Mesenteric fat pad (tissue), 1 donor: ENCODE data around the gene FOXL2NB. TPM values are rescaled to one million over a fixed set of nuclear protein-coding genes. Genes with fewer than 3 reads are reported as not detected.

Experiments used
- DNase-seq: peaks from one replicate; pipeline ENCODE4 v3.0.0-alpha.2; 2020; ENCODE audit warnings: low spot score
- total RNA-seq: library from RNA; stranded (reverse); fragmentation: NEBNext Ultra II Directional; extraction: Animal tissue kit (Norgen Biotek cat#: 25700); gene quantifications from one replicate; pipeline ENCODE4 v1.2.1, GENCODE V29; 2021
- donor health status: DM: yes; HTN: yes; CAD: no.

FOXL2NB gene
- total RNA-seq, 1 donor from 2014 or later: not detected

GRCh38 chr3:138928727-138929372, 18.2 kb upstream of the FOXL2NB start:
- DNase-seq: no peak

GRCh38 chr3:138933068-138933668, 13.8 kb upstream of the FOXL2NB start:
- peak; percentile 47 for DNase-seq

DNA sequence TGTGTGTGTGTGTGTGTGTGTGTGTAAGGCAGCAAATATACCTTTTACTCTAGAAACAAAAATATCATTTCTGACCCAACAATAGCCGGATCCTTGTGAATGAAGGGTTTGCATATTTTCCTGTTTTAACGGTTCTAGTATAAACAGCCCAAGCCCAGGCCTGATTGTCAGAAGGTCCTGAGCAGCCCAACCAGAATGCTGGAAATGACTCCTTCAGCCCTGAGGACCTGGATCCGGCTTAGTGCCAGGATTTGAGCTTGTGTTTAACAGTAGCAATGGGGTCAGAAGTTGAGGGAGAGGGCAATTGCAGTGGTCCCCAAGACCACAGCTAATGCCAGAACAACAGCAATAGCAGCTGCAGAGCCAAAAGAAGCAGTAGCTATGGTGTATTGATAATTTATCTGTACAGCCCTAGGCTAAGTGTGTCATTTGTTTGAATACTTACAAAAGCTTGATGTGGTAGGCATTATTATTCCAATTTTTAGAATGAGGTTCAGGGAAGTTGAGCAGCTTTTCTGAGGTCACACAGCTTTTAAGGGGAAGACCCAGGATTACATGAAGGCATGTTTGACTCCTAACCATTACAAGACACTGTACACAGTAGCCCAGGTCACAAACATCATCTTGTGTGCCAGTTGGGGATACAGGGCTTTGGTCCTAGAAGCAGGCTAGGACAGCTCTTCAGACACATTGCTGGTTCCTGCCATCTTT, 12.9 kb upstream of the FOXL2NB start:
- peak; percentile 53 for DNase-seq

GRCh38 chr3:138935505-138935862, 11.5 kb upstream of the FOXL2NB start:
- DNase-seq: no peak

DNA sequence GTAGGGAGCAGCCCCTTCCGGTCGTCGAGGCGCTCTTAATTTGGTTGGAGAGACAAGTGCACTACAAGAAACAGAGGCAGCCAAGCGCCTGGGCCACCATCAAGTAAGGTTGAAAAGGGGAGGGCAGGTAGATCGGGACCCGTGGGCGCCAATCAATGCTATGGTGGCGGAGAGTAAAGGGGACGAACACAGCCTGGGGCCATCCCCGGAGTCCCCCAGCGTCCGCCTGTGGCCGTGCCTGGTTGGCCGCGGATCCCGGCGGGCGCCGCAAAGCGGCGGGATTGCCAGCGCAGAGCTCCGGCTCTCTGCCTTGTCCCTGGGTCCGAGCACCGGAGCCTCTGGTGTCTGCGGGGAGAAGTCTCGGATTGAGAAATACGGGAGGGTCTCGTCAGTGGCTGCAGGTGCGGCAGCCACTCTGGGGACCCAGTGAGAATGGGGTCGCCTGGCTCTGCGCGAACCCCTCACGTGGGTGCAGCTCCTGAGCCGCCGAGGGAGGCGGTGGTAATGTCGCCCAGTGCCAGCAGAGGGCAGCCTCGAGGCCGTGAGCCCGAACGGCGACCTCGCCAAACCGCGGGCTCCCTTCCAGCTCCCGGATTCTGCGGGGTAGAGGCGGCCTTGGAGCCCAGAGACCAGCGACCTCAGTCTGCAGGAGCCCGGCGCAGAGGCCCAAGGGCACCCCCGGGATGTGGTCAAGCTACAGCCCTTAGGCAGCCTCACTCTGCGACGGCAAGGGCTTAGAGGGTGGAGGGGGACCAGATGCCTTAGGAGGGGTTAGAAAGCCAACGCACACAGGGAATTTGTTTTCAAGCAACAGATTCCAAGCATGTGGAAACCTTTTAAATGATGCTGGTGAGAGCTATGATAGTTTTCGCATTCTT, 10.9 kb upstream of the FOXL2NB start:
- DNase-seq: peak; percentile 95

DNA sequence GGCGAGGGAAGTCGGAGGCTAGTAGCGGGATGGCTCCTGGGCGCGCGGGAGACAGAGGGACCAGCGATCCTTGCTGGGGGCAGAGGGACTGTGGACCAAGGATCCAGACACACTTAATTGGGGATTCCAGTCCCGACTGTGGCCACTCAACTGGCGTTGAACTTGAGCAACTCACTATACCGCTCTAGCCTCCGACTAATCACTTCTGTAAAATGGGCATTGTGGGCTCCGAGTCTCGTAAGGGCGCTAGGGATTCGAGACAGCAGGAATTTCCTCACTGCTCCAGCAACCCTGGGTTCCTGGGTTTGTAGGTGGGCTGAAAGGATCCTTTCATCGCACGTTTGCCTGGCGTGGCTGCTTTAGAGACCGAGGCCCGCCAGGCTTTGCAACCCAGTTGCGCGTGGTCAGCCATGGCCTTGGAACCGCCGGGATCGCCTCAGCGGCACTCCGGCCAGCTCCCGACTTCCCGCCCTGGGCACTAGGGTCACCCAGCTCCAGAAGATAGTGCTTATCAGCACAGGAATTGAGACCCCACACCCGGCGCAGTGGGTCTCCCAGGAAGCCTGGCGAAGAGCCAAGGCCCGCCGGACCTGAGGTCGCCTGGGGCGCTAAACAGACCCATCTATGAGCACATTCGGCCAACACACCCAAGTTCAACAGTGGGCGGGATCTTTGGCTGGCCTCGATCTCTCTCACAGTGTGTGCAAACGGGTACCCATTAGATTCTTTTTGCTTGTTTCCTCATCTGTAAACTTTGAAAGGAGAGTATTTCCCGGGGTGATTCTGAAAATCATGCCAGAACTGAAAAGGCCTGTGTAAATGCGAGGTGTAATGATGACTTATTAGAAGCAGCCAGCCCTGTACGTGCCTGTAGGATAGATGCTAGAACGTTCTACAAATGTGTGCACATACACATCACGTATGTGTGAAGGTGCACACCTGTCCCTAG, 10.0 kb upstream of the FOXL2NB start:
- DNase-seq: no peak

- DNase-seq: no peak
Observed at GRCh38 chr3:138937690-138938055, 9.3 kb upstream of the FOXL2NB start.

DNA sequence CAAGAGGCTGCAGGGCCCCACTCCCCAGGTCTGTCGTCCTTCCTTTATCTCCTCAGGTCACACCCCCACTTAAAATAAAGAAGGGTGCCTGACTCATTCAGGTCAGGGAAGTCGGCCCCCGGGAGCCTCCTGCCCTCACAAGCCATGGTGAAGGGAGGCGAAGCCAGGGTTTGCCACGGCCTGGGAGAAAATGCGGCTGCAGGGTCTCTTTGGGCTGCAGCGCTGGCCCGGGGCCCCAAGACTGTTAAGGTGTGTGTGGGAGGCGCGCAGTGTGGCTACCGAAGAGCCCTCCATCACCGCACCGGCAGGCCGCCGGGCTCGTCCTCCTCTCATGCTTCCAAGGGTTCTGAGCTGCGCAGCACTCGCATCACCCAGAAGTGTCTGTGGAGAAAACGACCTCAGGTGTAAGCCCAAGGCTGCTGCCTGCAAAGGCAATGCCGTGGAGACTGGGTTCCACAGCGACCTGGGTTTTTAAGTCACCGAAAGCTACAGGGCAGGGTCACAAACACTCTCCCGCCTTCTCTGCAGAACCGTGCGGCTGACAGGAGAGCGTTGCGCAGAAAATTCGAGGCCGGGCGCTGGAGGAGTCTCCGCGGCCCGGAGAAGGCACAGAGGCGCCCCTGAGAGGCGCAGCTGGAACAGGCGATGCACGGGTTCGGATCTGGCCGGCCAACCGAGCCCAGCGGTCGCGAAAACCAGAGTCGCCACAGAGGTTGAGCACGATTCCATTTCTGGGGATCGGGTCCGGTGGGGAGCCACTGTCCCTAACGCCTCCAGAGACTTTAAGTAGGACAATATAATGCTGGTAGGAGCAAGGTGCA, 8.8 kb upstream of the FOXL2NB start:
- DNase-seq: no peak

DNA sequence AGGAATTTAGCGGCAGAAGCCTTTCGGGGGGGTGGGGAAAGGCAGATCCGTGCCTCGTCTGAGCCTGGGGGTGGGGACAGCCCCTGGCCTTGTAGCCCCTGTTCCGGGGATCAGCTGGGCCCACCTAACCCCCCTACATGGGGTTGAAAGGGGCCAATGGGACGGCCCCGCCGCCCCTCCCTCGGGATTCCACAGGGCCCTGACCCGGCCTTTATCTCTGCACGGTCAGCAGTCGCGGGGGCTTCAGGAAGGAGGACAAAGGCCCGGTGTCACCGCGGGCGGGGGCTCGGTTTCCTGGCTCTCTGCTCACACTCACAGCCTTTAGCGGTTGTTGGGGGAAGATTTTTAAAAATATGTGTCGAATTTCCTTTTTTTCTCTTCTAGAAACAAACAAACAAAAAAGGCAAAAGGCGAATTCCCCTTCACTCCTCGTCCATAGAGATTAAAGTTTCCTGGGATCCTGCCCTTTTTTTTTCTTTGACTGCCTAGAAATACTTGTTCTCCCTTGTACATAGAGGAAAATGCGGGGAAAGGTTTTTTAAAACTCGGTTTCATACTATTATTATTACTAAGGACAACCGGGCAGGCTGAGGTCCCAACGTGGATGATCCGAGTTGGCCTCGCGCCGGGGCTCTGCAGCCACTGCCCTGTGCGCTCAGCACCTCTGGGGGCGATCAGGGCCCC, 8.0 kb upstream of the FOXL2NB start:
- no peak for DNase-seq

DNA sequence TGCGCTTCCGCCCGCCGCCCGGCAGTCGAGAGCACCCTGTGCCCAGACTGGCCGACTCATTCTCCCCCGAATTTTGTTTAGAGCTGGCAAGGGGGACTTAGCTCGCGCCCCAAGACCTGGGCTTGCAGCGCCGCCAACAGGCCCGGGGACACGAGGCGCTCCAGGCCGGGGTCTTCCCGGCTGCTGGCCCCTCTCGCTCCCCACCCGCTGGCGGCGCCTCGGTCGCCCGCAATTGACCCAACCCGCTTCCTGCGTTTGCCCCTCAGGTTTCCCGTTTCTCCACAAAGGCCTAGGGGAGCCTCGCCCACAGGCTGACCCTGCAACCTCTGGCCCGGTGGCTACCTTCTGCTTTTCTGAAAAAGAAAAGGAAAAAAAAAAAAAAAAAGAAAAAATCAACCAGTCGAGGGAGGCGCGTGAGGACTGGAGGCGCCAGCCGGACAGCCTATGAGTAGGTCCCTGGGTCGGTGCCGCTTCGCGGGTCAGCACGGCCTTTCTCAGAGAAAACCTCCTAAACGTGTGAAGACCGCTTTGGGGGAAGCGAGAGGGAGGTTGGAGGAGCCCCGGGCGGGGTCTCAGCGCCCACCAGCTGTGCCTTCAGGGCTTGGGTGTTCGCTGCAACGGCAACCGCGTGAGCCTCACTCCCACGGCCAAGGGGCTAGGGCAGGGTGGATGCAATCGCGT, 7.3 kb upstream of the FOXL2NB start:
- DNase-seq: peak; percentile 87

DNA sequence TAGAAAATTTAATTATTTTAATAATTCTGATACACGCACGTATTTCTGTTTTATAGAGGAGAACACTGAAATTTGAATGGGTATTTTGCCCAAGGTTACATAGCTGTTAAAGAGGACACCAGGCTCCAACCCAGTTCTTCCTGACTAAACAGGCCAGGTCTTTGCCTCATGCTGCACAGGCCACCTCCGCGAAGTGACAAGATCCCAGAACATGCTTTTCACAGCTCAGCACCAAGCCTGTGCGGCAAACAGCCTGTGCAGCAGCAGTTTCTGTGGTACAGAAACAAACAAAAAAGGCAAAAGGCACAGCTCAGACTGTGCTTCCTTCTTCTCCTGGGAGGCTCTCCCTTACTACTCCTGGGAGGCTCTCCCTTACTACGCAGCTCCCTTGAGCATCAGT, 6.6 kb upstream of the FOXL2NB start:
- peak; percentile 39 for DNase-seq

DNA sequence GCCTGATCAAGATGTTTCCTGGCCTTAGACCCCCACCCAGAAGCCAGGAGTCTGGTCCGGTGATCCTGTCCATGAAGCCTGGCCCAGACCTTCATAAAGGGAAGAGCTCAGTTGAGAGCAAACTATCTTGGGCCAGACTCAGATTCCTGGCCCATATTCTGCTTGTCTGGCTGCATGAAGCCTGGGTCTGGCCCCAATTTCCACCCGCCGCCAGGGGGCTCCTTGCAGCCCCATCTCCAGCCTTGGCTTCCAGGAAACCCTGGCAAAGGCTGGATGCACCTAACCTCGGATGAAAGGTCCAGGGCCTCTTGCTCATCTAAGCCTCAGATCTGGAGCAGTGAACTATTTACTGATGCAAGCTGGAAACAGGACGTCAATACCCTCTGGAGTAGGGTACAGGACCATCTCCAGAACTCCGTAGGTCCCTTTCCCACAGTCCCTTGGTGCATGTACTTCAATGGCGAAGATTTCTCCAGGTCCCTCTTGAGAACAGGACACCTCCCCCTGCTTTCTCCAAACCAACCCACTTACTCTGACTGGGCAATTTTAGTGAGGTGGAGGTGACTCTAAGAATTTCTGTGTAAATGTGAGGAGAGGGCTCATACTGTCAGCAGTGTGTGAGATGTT, 5.6 kb upstream of the FOXL2NB start:
- DNase-seq: peak; percentile 86

DNA sequence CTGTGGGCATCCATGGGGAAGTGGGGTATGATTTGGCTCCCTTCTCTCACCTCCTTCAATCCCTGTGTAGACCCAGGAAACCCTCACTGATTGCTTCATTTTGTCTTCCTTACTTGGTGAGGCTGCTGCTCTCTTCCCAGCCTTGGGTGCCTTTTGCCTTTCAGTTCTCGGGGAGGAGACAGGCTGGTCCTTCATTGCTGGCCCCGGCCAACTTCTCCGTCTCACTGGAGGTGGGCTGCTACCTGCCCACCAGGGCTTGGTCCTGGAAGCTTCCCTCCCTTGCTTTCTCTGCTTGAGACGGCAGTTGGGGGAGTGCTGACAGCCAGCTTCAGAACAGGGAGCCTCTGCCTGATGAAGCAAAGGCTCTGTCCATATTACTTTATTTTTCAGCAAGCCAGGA, 4.7 kb upstream of the FOXL2NB start:
- peak; percentile 53 for DNase-seq

- peak; percentile 79 for DNase-seq
Observed at GRCh38 chr3:138942861-138943623, 4.0 kb upstream of the FOXL2NB start.

DNA sequence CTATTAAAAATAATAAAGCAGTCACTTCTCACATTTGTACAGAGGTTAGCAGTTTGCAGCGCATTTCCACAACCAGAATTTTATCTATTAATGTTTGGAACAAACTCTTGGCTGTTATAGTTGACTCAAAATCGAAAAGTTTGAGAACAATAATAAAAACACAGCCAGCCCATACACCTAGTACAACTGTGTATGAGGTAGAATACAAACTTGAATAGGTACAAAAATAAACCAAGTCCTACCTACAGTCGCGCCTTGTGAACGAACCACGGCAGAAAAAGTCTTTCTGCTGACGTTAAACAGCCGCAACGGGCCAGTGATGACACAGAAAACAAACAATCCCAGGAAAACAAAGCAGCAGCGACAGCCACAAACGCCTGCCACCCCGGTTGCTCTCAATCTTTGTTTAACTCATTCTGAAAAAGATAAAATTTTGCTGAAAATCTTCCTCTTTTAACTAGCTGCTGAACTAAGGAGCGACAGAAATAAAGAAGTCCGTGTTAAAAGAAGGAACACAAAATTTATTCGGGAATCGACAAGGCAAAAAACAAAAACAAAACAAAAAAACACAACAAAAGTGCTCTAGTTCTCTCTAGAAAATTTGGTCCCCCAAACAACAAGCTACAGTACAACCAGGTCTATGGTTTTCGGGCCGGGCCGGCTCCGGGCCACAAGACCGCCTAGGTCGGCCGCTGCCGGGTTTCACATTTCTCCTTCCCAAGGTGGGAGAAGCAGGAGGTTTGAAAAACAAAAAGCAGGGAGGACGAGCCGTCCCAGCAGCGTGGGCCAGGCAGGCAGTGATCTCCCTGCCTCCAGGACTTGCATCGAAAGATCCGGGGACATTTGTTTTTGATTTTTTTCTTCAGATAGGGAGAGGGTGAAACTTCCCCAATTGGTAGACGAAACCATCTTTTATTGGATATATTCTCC, 3.0 kb upstream of the FOXL2NB start:
- DNase-seq: peak; percentile 64

DNA sequence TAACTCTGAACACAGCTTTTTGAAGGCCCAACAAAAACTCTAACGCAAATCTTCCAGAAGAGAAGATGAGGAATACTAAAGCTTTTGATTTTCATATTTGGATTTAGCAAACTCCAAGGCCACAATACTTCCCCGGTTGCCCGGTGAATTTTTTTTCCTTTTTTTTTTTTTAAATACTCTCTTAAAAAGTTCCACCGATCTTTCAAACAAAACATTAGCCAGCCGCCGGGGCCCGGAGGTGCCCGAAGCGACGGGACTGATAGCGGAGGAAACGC, 2.4 kb upstream of the FOXL2NB start:
- DNase-seq: no peak
